Calu3 (cell line): ENCODE results near the gene CGGBP1. TPM values are rescaled to one million over a fixed set of nuclear protein-coding genes. Genes with fewer than 3 reads are reported as not detected.

Experiments
- BruUV-seq: library from RNA; stranded (reverse); fragments of 400-500 nt; replicated peaks from 2 replicates; lab custom pipeline; 2021; lab: Mats Ljungman, UMichigan
- CTCF ChIA-PET: fragments of 300-600 bp; sonication (Branson Sonifier 250); formaldehyde crosslinking; loops from one replicate; lab custom pipeline; 2022; ENCODE audit warnings: antibody characterized with exemption; lab: Charles Lee
- DNase-seq: peaks from one replicate; pipeline ENCODE4 v3.0.0; 2022
- H3K27ac Mint-ChIP-seq: one replicate; pipeline ENCODE4 v1.8.0; 2022; ENCODE audit warnings: mixed read lengths; ENCODE audit not compliant: unreplicated experiment
- H3K27me3 Mint-ChIP-seq: one replicate; pipeline ENCODE4 v1.8.0; 2022; ENCODE audit warnings: mixed read lengths; ENCODE audit not compliant: unreplicated experiment
- H3K36me3 Mint-ChIP-seq: one replicate; pipeline ENCODE4 v1.8.0; 2022; ENCODE audit warnings: mild to moderate bottlenecking, moderate library complexity, mixed read lengths; ENCODE audit not compliant: insufficient read depth, unreplicated experiment
- H3K4me1 Mint-ChIP-seq: one replicate; pipeline ENCODE4 v1.8.0; 2022; ENCODE audit warnings: mild to moderate bottlenecking, low read depth, mixed read lengths; ENCODE audit not compliant: unreplicated experiment
- H3K4me3 Mint-ChIP-seq: one replicate; pipeline ENCODE4 v1.8.0; 2022; ENCODE audit warnings: mild to moderate bottlenecking, low read depth, moderate library complexity, mixed read lengths; ENCODE audit not compliant: unreplicated experiment
- H3K9me3 Mint-ChIP-seq: one replicate; pipeline ENCODE4 v1.8.0; 2022; ENCODE audit warnings: low read depth, mixed read lengths; ENCODE audit not compliant: unreplicated experiment
- CTCF ChIP-seq: fragments of 200-600 bp; IDR thresholded peaks from one replicate; pipeline ENCODE4 v1.8.0; 2022; ENCODE audit warnings: antibody characterized with exemption; ENCODE audit not compliant: unreplicated experiment
- intact Hi-C: fragments of 100-400 bp; cut with micrococcal nuclease; formaldehyde crosslinking; loops from one replicate; pipeline ENCODE4 v1.10.0; 2022; ENCODE audit not compliant: unreplicated experiment
- total RNA-seq: library from RNA; stranded (reverse); gene quantifications from 2 replicates; pipeline ENCODE4 v1.2.3, GENCODE V29; 2022

The CGGBP1 gene
- total RNA-seq, 1 experiment from 2014 or later: 76.9 TPM

GRCh38 chr3:88038566-88038965, 20.2 kb downstream of the CGGBP1 start:
- CTCF ChIA-PET: interaction anchor here (0.6 kb wide), 1 partner anchor 1091 kb away, joined by 3 read pairs; no protein-coding TSS in a partner anchor
- H3K27ac Mint-ChIP-seq: no peak overlapping the region
- TF ChIP-seq CTCF: no peak
- H3K36me3 Mint-ChIP-seq: no peaks in the 10 kb centered on the region
- DNase-seq: no peak
- no peak overlapping the region for H3K4me3 Mint-ChIP-seq
- H3K9me3 Mint-ChIP-seq: no peaks in the 10 kb centered on the region
- intact Hi-C loops: no loop called here
- no peaks in the 10 kb centered on the region for H3K27me3 Mint-ChIP-seq
- H3K4me1 Mint-ChIP-seq: no peaks in the 10 kb centered on the region
- no TSS peak for BruUV-seq

GRCh38 chr3:88036221-88036620, 22.6 kb downstream of the CGGBP1 start:
- no peak for DNase-seq
- Mint-ChIP-seq H3K27ac (no peak overlapping the region), H3K36me3 (no peaks in the 10 kb centered on the region), H3K27me3 (no peaks in the 10 kb centered on the region), H3K9me3 (no peaks in the 10 kb centered on the region), H3K4me3 (no peak overlapping the region), H3K4me1 (peaks cover 9% of the 10 kb centered on the region)
- TF ChIP-seq CTCF: no peak
- CTCF ChIA-PET: no interaction called here
- intact Hi-C loops: no loop called here
- BruUV-seq: no TSS peak

GRCh38 chr3:88034491-88035275, 24.1 kb downstream of the CGGBP1 start:
- Mint-ChIP-seq H3K9me3 (no peaks in the 10 kb centered on the region), H3K4me1 (peaks cover 9% of the 10 kb centered on the region), H3K27me3 (no peaks in the 10 kb centered on the region), H3K4me3 (no peak overlapping the region), H3K36me3 (no peaks in the 10 kb centered on the region), H3K27ac (no peak overlapping the region)
- DNase-seq: no peak
- BruUV-seq: no TSS peak
- TF ChIP-seq CTCF: no peak
- CTCF ChIA-PET: no interaction called here
- intact Hi-C loops: no loop called here

- no TSS peak for BruUV-seq
- no peak overlapping the region for H3K27ac Mint-ChIP-seq
- H3K4me1 Mint-ChIP-seq: peaks cover 9% of the 10 kb centered on the region
- no peak for TF ChIP-seq CTCF
- CTCF ChIA-PET: no interaction called here
- intact Hi-C loops: no loop called here
- no peaks in the 10 kb centered on the region for H3K36me3 Mint-ChIP-seq
- H3K4me3 Mint-ChIP-seq: no peak overlapping the region
- no peak for DNase-seq
- no peaks in the 10 kb centered on the region for H3K9me3 Mint-ChIP-seq
- H3K27me3 Mint-ChIP-seq: no peaks in the 10 kb centered on the region
Observed at GRCh38 chr3:88033808-88034207, 25.0 kb downstream of the CGGBP1 start.
